ENCODE measurements around the gene ZNF420.
"Not testable (repeated sequence)": the region's sequence is repeated elsewhere in the genome, so short reads cannot be mapped to it uniquely, and the experiment has no call there.

Gene ZNF420

DNA sequence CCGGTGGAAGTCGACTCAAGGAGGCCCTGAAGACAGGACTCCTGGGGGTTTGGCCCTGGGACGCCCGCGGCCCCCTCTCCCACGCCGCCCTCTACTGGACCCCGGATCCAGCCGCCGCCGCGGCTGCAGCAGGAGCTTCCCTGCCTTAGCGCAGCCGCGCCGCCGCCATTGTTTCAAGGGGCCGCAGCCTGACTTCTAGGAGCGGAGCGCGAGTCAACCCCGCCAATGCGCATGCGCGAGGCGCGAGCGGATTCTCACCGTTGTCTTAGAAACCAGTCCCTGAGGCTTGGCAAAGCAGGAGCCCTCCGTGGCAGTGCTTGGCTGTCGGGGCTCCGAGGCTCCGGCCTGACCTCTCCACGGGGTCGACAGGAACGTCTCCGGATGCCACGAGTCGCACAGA is 19.1 kb upstream of the ZNF420 start:
- Histone ChIP-seq H3K36me3 (replicated peaks; ENCODE audit: low read depth, low read length) (peaks cover 3% of the 10 kb centered on the region), H3K4me1 (ENCODE audit: low read length) (no peaks in the 10 kb centered on the region)

DNA sequence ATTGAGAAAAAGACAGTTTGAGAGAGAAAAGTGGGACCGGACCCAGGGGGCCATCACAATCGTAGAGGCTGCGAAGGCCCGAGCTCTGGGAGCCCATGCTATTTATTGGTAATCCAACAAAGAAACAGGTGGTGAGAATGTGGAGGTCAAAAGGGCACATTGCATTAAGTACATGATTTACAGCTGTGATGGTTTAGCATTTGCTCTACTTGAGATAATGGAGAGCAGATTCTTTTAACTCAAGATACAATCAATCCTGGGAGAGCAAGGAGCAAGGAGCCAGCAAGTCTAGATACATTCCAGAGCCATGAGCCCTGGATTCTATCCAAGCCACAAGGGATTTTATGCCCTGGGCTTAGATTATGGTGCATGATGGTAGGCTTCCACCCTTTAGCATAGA is 13.3 kb upstream of the ZNF420 start:
- not testable (repeated sequence) for H3K4me1 ChIP-seq (ENCODE audit: low read length); H2AFZ ChIP-seq (ENCODE audit: low read depth, low read length); H3K79me2 ChIP-seq (ENCODE audit: low read length); H4K20me1 ChIP-seq (ENCODE audit: insufficient read depth, low read length); H3K27ac ChIP-seq (ENCODE audit: low read length); H3K4me2 ChIP-seq (ENCODE audit: low read length); H3K27me3 ChIP-seq (ENCODE audit: low read depth, low read length); H3K36me3 ChIP-seq (replicated peaks; ENCODE audit: low read depth, low read length); H3K4me3 ChIP-seq (ENCODE audit: low read length); H3K9ac ChIP-seq (ENCODE audit: low read length)
- peaks cover 16% of the 10 kb centered on the region for H3K9me3 ChIP-seq (ENCODE audit: insufficient read depth, low read length)

More for the DNA sequence above, 19.1 kb upstream of the ZNF420 start:
- Histone ChIP-seq H3K9ac (ENCODE audit: low read length) (no peak overlapping the region), H3K27me3 (ENCODE audit: low read depth, low read length) (no peaks in the 10 kb centered on the region), H3K4me3 (ENCODE audit: low read length) (no peak overlapping the region), H2AFZ (ENCODE audit: low read depth, low read length) (no peak overlapping the region), H3K79me2 (ENCODE audit: low read length) (no peaks in the 10 kb centered on the region), H3K27ac (ENCODE audit: low read length) (no peak overlapping the region), H4K20me1 (ENCODE audit: insufficient read depth, low read length) (no peaks in the 10 kb centered on the region), H3K4me2 (ENCODE audit: low read length) (no peak overlapping the region), H3K9me3 (ENCODE audit: insufficient read depth, low read length) (peaks cover 5% of the 10 kb centered on the region)
- TF ChIP-seq, protein P1, sequence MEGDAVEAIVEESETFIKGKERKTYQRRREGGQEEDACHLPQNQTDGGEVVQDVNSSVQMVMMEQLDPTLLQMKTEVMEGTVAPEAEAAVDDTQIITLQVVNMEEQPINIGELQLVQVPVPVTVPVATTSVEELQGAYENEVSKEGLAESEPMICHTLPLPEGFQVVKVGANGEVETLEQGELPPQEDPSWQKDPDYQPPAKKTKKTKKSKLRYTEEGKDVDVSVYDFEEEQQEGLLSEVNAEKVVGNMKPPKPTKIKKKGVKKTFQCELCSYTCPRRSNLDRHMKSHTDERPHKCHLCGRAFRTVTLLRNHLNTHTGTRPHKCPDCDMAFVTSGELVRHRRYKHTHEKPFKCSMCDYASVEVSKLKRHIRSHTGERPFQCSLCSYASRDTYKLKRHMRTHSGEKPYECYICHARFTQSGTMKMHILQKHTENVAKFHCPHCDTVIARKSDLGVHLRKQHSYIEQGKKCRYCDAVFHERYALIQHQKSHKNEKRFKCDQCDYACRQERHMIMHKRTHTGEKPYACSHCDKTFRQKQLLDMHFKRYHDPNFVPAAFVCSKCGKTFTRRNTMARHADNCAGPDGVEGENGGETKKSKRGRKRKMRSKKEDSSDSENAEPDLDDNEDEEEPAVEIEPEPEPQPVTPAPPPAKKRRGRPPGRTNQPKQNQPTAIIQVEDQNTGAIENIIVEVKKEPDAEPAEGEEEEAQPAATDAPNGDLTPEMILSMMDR (IDR thresholded peaks at IDR 0.05; ENCODE audit: low read depth, low read length) = no peak
- no peak for TF ChIP-seq EZH2phosphoT487 (IDR thresholded peaks at IDR 0.05; ENCODE audit: low read depth)

DNA sequence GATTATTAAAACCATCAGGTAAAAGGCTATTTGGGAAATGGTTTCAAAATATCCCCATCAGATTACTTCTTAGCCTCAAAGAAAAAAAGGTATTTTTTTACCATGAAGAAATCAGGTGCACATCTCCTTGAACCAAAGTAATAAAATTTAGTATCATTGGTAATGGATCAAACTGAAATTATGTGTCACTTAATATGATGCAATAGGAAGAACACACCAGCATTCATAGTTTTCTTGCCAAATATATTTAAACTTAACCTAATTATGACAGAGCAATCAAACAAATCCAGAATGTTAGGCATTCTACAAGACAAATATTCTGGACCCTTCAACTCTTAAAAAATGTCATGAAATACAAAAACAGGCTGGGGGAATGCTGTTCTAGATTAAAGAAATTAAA is 4.1 kb upstream of the ZNF420 start:
- H2AFZ ChIP-seq (ENCODE audit: low read depth, low read length) = no peak overlapping the region
- peaks cover 7% of the 10 kb centered on the region for H3K4me1 ChIP-seq (ENCODE audit: low read length)
- peaks cover 19% of the 10 kb centered on the region for H3K9me3 ChIP-seq (ENCODE audit: insufficient read depth, low read length)
- no peaks in the 10 kb centered on the region for H4K20me1 ChIP-seq (ENCODE audit: insufficient read depth, low read length)
- peaks cover 23% of the 10 kb centered on the region for H3K79me2 ChIP-seq (ENCODE audit: low read length)
- H3K4me3 ChIP-seq (ENCODE audit: low read length) = no peak overlapping the region
- H3K36me3 ChIP-seq (replicated peaks; ENCODE audit: low read depth, low read length) = peaks cover 5% of the 10 kb centered on the region
- H3K27ac ChIP-seq (ENCODE audit: low read length) = no peak overlapping the region
- H3K4me2 ChIP-seq (ENCODE audit: low read length) = no peak overlapping the region
- H3K9ac ChIP-seq (ENCODE audit: low read length) = no peak overlapping the region
- no peaks in the 10 kb centered on the region for H3K27me3 ChIP-seq (ENCODE audit: low read depth, low read length)
- no peak for TF ChIP-seq EZH2phosphoT487 (IDR thresholded peaks at IDR 0.05; ENCODE audit: low read depth)
- TF ChIP-seq, protein P1 (IDR thresholded peaks at IDR 0.05; ENCODE audit: low read depth, low read length) = no peak

DNA sequence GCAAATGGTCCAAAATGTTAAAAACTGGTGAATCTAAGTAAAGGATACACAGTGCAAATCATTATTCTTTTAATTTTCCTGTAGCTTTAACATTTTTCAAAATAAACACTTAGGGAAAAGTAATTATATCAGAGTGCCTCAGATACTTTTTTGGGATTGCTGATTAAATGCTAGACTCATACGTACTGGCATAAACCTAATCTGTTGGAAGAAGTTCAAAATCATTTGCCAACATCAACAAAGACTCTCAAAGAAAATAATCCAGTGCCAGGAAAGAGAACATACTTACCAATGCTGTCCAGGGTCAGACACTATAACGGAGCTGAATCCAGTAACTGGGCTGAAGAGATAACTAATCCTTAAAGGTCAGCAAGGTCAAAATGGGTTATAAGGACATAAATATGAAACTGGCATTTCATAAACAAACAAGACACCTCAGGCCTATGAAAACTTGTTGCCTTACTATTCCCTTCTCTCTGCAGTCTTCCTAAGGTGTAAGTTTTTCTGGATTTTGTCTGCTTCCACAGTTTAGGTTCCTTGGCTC is 3.3 kb upstream of the ZNF420 start:
- Histone ChIP-seq H3K4me1 (ENCODE audit: low read length) (peaks cover 11% of the 10 kb centered on the region), H4K20me1 (ENCODE audit: insufficient read depth, low read length) (no peaks in the 10 kb centered on the region), H3K79me2 (ENCODE audit: low read length) (peaks cover 30% of the 10 kb centered on the region), H3K9me3 (ENCODE audit: insufficient read depth, low read length) (peaks cover 16% of the 10 kb centered on the region), H3K36me3 (replicated peaks; ENCODE audit: low read depth, low read length) (peaks cover 5% of the 10 kb centered on the region), H2AFZ (ENCODE audit: low read depth, low read length) (no peak overlapping the region), H3K4me3 (ENCODE audit: low read length) (no peak overlapping the region), H3K4me2 (ENCODE audit: low read length) (no peak overlapping the region), H3K9ac (ENCODE audit: low read length) (no peak overlapping the region), H3K27ac (ENCODE audit: low read length) (no peak overlapping the region), H3K27me3 (ENCODE audit: low read depth, low read length) (no peaks in the 10 kb centered on the region)
- TF ChIP-seq, protein P1 (IDR thresholded peaks at IDR 0.05; ENCODE audit: low read depth, low read length) = no peak
- no peak for TF ChIP-seq EZH2phosphoT487 (IDR thresholded peaks at IDR 0.05; ENCODE audit: low read depth)

DNA sequence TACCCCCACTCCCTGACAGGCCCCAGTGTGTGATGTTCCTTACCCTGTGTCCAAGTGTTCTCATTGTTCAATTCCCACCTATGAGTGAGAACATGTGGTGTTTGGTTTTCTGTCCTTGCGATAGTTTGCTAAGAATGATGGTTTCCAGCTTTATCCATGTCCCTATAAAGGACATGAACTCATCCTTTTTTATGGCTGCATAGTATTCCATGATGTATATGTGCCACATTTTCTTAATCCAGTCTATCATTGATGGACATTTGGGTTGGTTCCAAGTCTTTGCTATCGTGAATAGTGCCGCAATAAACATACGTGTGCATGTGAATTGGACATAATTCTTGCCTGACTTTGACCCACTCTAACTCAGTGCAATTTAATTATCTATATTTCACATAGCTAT is 1.7 kb upstream of the ZNF420 start:
- H3K27me3 ChIP-seq (ENCODE audit: low read depth, low read length); H2AFZ ChIP-seq (ENCODE audit: low read depth, low read length); H4K20me1 ChIP-seq (ENCODE audit: insufficient read depth, low read length); H3K4me2 ChIP-seq (ENCODE audit: low read length); H3K9ac ChIP-seq (ENCODE audit: low read length); H3K27ac ChIP-seq (ENCODE audit: low read length); H3K4me3 ChIP-seq (ENCODE audit: low read length): not testable (repeated sequence)
- Histone ChIP-seq H3K79me2 (ENCODE audit: low read length) (peaks cover 46% of the 10 kb centered on the region), H3K4me1 (ENCODE audit: low read length) (peaks cover 11% of the 10 kb centered on the region), H3K9me3 (ENCODE audit: insufficient read depth, low read length) (peaks cover 13% of the 10 kb centered on the region), H3K36me3 (replicated peaks; ENCODE audit: low read depth, low read length) (peaks cover 16% of the 10 kb centered on the region)
